Measurements from ENCODE around the gene SLFN12L.
A peak's percentile ranks its signal among the peaks of the same experiment; 100 is the strongest.
"Not testable (repeated sequence)": the region's sequence is repeated elsewhere in the genome, so short reads cannot be mapped to it uniquely, and the experiment has no call there.

SLFN12L gene

GRCh38 chr17:35537601-35538141 lies at the start of gene SLFN12L:
Gene SLFN12L, minus strand, starts transcription at chr17:35537678. Its CDS starts 15,314 bp downstream, at chr17:35522364.
- peak; percentile 5 for DNase-seq (ENCODE audit: low read depth)

GRCh38 chr17:35586569-35587073 lies 49.1 kb upstream of the SLFN12L start:
- no peak for DNase-seq (ENCODE audit: low read depth)

GRCh38 chr17:35584061-35584460 lies 46.6 kb upstream of the SLFN12L start:
- DNase-seq (ENCODE audit: low read depth) = no peak

GRCh38 chr17:35578929-35579432 lies 41.5 kb upstream of the SLFN12L start:
- no peak for DNase-seq (ENCODE audit: low read depth)

GRCh38 chr17:35578197-35578928 lies 40.9 kb upstream of the SLFN12L start, which contains the start of gene PEX12:
Gene PEX12, minus strand, starts transcription at chr17:35578571. Its CDS starts 550 bp downstream, at chr17:35578021.
- DNase-seq (ENCODE audit: low read depth) = peak; percentile 74

DNA sequence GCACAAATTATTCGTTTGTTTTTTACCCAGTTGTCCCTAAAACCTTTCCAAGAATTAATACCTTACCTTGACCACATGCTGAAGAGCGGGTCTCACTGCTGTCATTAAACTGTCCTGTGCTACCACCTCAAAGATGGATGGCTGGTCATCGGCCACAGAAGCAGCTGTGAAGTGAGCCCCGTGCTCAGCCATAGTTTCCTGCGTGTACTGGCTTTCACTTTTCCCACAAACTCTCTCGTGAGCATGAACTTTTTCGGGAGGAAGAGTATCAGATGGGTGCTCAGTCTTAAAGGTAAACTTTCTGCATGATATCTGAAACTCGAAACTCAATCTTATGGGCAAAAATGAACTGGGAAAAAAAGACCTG lies 40.3 kb upstream of the SLFN12L start:
- peak; percentile 47 for DNase-seq (ENCODE audit: low read depth)

DNA sequence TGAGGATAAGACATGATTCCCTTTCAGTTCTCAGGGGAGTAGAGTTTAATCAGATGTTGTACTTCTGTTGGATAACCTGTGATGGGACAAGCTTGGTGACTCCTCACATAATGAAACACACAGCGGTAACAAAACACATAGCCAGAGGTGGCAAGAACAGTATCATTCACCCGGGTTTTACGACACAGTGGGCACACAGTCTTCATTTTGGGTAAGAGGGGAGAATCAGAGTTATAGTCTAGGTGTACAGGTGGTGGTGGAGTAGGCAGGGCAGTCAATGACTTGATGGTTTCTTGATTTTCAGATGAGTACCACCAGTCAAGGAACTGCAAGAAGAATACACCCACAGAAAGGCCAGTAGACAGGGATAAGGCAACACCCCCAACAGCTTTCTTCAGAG lies 38.3 kb upstream of the SLFN12L start:
- no peak for DNase-seq (ENCODE audit: low read depth)

- DNase-seq (ENCODE audit: low read depth) = no peak
Observed at GRCh38 chr17:35569405-35569804, 31.9 kb upstream of the SLFN12L start.

DNA sequence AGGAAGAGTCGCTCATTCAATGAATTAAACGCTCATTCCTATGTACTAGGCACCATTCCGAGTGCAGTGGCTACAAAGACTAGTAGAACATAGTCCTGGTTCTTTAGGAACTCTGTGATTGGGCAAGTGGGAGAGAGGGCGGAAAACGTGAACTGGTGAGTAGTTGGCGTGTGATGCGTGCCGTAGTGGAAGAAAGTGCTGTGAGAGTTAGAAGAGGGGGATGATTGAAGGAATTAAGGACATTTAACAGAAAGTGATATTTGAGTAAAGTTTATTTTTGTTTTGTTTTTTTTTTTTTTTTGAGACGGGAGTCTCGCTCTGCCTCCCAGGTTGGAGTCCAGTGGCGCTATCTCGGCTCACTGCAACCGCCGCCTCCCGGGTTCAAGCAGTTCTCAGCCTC lies 31.1 kb upstream of the SLFN12L start:
- DNase-seq (ENCODE audit: low read depth) = peak; percentile 80

DNA sequence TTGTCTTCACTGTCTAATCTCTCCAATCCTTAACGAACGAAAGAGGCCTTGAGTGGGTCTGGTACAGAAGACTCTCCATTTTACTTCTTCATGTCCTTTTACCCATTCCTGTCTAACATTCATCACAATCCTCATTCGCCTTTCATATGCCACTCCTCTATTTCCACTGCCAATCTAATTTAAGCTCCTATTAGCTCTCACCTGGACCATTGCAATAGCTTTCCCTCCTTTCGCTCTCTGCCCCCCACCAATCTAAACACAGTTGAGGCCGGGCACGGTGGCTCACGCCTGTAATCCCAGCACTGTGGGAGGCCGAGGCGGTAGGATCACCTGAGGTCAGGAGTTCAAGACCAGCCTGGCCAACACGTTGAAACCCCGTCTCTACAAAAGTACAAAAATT lies 29.5 kb upstream of the SLFN12L start:
- no peak for DNase-seq (ENCODE audit: low read depth)

- DNase-seq (ENCODE audit: low read depth) = not testable (repeated sequence)
Observed at GRCh38 chr17:35563181-35563580, 25.7 kb upstream of the SLFN12L start.

DNA sequence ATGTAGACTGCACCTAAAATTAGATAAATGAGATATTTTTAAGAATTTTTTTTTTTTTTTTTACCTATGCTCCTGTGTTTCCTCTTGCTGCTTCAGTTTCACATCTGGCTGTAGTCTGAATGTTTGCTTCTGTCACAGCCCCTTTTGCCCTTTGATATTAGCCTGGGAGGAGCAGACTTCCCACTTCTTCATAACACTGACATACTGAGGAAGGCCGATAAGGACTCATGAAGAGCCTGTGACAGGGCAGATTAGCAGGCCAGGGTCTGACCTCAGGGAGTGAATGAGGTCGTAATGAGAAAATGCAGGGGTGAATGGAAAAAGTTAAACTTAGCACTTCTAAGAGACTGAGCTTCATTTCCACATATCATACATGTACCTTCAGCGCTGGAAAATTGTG lies 23.2 kb upstream of the SLFN12L start, which contains the start of gene SLFN14:
Gene SLFN14 (minus strand): TSS at position 117 of the 400 bp plus-strand sequence. CDS start 2,757 bp downstream, outside the sequence.
- no peak for DNase-seq (ENCODE audit: low read depth)

DNA sequence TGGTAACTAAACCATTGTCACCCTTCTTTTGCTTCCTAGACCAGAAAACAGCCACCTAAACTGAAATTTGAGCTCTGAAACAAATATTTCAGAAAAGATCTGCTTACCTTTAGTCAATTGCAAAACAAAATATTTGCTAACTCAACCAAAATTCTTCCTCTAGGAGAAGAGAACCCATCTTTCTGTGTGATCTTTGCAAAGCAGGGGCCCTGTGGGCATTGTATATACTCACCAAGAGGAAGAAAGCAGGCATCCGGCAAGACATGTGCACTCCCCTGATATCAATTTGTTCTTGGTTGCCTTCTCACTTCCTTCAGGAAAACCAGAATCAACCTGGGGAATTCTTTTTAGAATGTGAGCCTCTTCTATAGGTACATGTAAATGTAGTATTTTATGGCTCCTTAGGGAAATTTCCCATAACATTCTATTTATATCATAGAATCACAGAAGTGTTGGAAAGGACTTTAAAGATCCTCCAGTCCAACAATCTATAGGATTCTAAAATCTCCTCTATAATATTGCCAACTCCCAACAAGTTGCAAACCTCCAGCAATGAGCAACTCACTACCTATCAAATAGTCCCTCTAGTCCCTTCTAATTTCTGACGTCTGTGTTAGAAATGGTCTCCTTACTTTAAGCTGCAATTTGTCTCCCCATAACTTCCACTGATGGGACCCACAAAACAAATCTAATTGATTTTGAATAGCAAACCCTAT lies 22.2 kb upstream of the SLFN12L start:
- no peak for DNase-seq (ENCODE audit: low read depth)

GRCh38 chr17:35557353-35557752 lies 19.9 kb upstream of the SLFN12L start:
- no peak for DNase-seq (ENCODE audit: low read depth)

GRCh38 chr17:35555691-35556090 lies 18.2 kb upstream of the SLFN12L start:
- no peak for DNase-seq (ENCODE audit: low read depth)

- no peak for DNase-seq (ENCODE audit: low read depth)
Observed at GRCh38 chr17:35554668-35555067, 17.2 kb upstream of the SLFN12L start.

DNA sequence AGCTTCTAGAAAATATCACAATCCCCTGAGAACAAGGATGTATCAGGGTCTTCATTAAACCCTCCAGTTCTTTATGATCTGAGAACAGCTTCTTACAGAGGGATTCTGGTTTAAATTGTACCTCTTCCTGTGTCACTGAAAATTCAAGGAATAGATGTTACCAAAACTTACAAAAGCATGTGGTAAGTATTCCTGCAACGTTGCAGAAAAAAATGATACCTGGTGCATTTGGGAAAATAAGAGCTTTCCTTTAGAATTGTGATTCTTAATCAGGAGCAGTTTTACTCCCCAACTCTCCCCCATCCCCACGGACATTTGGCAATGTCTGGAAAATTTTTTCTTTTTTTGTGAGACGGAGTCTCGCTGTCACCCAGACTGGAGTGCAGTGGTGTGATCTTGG lies 15.8 kb upstream of the SLFN12L start:
- DNase-seq (ENCODE audit: low read depth) = no peak

- no peak for DNase-seq (ENCODE audit: low read depth)
Observed at GRCh38 chr17:35548978-35549377, 11.5 kb upstream of the SLFN12L start.

GRCh38 chr17:35548208-35548810 lies 10.8 kb upstream of the SLFN12L start:
- no peak for DNase-seq (ENCODE audit: low read depth)

DNA sequence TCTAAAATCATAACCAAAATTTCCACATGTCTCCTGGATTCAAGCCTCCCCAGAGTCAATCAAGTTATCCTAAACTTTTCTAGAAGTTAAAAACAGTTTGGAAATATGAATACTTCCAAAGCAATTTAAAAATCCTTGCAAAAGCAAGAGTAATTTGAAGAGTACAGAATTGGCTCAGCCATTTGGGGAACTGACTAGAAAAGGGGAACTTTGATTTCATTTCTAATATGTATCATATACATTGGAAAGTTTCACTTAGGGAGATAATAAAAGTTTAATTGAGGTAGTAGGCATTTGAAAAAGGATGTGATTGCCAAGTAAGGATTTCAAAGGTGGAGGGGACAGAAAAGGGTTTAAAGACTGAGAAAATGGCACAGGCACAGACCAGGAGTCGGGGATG lies 9.0 kb upstream of the SLFN12L start:
- no peak for DNase-seq (ENCODE audit: low read depth)

GRCh38 chr17:35545150-35545549 lies 7.7 kb upstream of the SLFN12L start:
- no peak for DNase-seq (ENCODE audit: low read depth)

DNA sequence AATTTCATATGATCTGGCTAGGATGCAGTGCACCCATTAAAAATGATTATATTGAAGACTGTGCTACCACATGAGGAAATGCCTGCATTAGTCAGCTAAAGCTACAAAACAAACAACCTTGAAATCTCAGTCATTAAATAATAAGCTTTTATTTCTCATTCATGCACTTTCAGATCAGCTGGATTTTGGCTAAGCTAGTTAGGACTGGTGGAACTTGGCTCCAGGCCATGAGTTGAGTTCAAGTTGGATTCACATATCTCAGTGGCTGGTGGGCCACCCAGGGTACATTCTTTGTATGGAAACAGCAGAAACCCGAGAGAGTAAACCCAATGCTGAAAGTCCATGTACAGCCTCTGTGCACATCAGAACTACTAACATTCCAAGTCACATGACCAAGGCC lies 6.4 kb upstream of the SLFN12L start:
- DNase-seq (ENCODE audit: low read depth) = peak; percentile 87
